Effector memory CD8-positive, alpha-beta T cell (primary cell): ENCODE results near the gene PKIG.
"Not testable (repeated sequence)": the region's sequence is repeated elsewhere in the genome, so short reads cannot be mapped to it uniquely, and the experiment has no call there.

Experiments used
- ATAC-seq: fragments of 150-1000 bp; cut with Tn5 transposase; replicated peaks from 2 replicates; pipeline ENCODE4 v1.10.0; 2021; ENCODE audit warnings: mild to moderate bottlenecking, moderate library complexity
- DNase-seq, 3 experiments: peaks; one replicate each; pipeline ENCODE4 v3.0.0; 2021
- H3K27ac Mint-ChIP-seq, 2 donors: one replicate each; pipeline ENCODE4 v1.8.0; 2022; ENCODE audit warnings: mild to moderate bottlenecking in 2 of 2, mixed read lengths in 2 of 2, moderate library complexity in 2 of 2
- H3K27me3 Mint-ChIP-seq, 2 donors: one replicate each; pipeline ENCODE4 v1.8.0; 2022; ENCODE audit warnings: mixed read lengths in 2 of 2
- H3K36me3 Mint-ChIP-seq: one replicate; pipeline ENCODE4 v1.8.0; 2022; ENCODE audit warnings: mild to moderate bottlenecking, moderate library complexity, mixed read lengths; ENCODE audit not compliant: insufficient read depth
- H3K4me1 Mint-ChIP-seq, 2 donors: one replicate each; pipeline ENCODE4 v1.8.0; 2022; ENCODE audit warnings: low read depth in 2 of 2, mixed read lengths in 2 of 2
- H3K4me3 Mint-ChIP-seq, 2 donors: one replicate each; pipeline ENCODE4 v1.8.0; 2022; ENCODE audit warnings: mild to moderate bottlenecking in 2 of 2, mixed read lengths in 2 of 2, moderate library complexity in 2 of 2
- H3K9me3 Mint-ChIP-seq, 2 donors: one replicate each; pipeline ENCODE4 v1.8.0; 2022; ENCODE audit warnings: mixed read lengths in 2 of 2

PKIG gene

DNA sequence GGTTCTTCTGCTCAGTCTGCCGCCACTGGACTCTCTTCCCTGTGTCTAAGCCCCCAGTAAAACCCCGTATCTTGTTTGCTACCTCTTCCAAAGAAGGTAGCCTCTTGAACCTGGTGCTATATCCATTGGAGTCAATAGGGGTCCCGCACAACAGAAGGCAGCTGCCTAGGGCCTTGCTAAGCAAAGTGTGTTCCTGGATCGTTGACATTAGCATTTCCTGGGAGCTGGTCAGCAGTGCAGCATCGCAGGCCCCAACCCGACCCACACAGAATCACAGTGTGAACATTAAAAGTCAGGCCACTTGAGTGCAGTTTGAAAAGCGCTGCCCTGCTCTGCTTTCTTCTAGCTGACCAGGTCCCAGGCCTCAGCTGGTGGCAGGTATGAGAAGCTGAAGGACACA is 66.2 kb downstream of the PKIG start:
- ATAC-seq (no peak), DNase-seq (no peak)
- Mint-ChIP-seq H3K4me3 (peak overlapping the region; percentile 86 to 90), H3K4me1 (peaks cover 65 to 75% of the 10 kb centered on the region in 2 donors), H3K27me3 (no peaks in the 10 kb centered on the region), H3K36me3 (peaks cover 9% of the 10 kb centered on the region), H3K9me3 (no peaks in the 10 kb centered on the region), H3K27ac (peak overlapping the region; percentile 92 to 98)

- Mint-ChIP-seq H3K27ac (peak overlapping the region; percentile 92 to 98), H3K9me3 (no peaks in the 10 kb centered on the region), H3K27me3 (no peaks in the 10 kb centered on the region), H3K4me1 (peaks cover 63 to 72% of the 10 kb centered on the region in 2 donors), H3K36me3 (peaks cover 9% of the 10 kb centered on the region), H3K4me3 (peak overlapping the region; percentile 86 to 90)
- DNase-seq = no peak
- ATAC-seq = no peak
These were observed 66.7 kb downstream of the PKIG start for GRCh38 chr20:44649126-44649525.

DNA sequence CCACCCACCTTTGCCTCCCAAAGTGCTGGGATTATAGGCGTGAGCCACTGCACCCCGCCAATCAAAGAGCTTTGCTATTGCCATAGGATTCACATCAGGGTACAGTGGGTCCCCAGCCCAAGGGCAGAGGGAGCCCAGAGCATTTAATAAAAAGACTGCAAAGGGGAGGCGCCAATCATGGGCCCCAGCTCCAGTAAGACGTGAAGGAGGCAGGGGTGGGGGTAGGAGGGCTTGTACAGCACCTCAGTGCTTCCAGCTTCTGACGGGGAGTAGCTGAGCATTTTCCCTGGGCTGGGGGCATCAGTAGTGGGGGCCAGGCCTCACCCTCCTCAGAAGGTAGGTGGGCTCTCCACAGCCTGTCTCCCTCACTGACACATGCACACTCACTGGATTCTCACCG is 67.6 kb downstream of the PKIG start:
- no peaks in the 10 kb centered on the region for H3K27me3 Mint-ChIP-seq
- DNase-seq (no peak), ATAC-seq (no peak)
- peaks cover 4% of the 10 kb centered on the region for H3K36me3 Mint-ChIP-seq
- H3K9me3 Mint-ChIP-seq = no peaks in the 10 kb centered on the region
- peaks cover 54 to 63% of the 10 kb centered on the region in 2 donors for H3K4me1 Mint-ChIP-seq
- H3K27ac Mint-ChIP-seq = peak overlapping the region; percentile 92 to 98
- peak overlapping the region; percentile 86 to 90 for H3K4me3 Mint-ChIP-seq

- no peaks in the 10 kb centered on the region for H3K27me3 Mint-ChIP-seq
- peaks cover 3% of the 10 kb centered on the region for H3K36me3 Mint-ChIP-seq
- H3K4me1 Mint-ChIP-seq = peaks cover 53 to 60% of the 10 kb centered on the region in 2 donors
- peak overlapping the region; percentile 86 to 90 for H3K4me3 Mint-ChIP-seq
- H3K9me3 Mint-ChIP-seq = no peaks in the 10 kb centered on the region
- peak overlapping the region; percentile 92 to 98 for H3K27ac Mint-ChIP-seq
- DNase-seq (peak; percentile 17 to 44 (median 26)), ATAC-seq (peak; percentile 48)
These were observed 68.5 kb downstream of the PKIG start for GRCh38 chr20:44650771-44651433.

- Mint-ChIP-seq H3K4me1 (peaks cover 48 to 55% of the 10 kb centered on the region in 2 donors), H3K9me3 (no peaks in the 10 kb centered on the region), H3K27ac (peak overlapping the region; percentile 92 to 98), H3K4me3 (peak overlapping the region; percentile 86 to 90), H3K36me3 (peaks cover 3% of the 10 kb centered on the region), H3K27me3 (no peaks in the 10 kb centered on the region)
- ATAC-seq = no peak
- DNase-seq = no peak
These were observed 69.0 kb downstream of the PKIG start for GRCh38 chr20:44651434-44651683.

- H3K9me3 Mint-ChIP-seq = no peaks in the 10 kb centered on the region
- H3K4me3 Mint-ChIP-seq = peak within 1 kb of the TSS; percentile 86 to 90
- peak within 1 kb of the TSS; percentile 92 to 98 for H3K27ac Mint-ChIP-seq
- peaks cover 3% of the 10 kb centered on the region for H3K36me3 Mint-ChIP-seq
- H3K4me1 Mint-ChIP-seq = peaks cover 43 to 50% of the 10 kb centered on the region in 2 donors
- ATAC-seq (peak; percentile 68), DNase-seq (peak; percentile 32 to 45 (median 42))
- H3K27me3 Mint-ChIP-seq = no peaks in the 10 kb centered on the region
These were observed 69.5 kb downstream of the PKIG start, which contains the start of gene ADA for GRCh38 chr20:44651684-44652423. ADA (minus strand) TSS chr20:44651699; CDS start chr20:44651607, 92 bp downstream.

DNA sequence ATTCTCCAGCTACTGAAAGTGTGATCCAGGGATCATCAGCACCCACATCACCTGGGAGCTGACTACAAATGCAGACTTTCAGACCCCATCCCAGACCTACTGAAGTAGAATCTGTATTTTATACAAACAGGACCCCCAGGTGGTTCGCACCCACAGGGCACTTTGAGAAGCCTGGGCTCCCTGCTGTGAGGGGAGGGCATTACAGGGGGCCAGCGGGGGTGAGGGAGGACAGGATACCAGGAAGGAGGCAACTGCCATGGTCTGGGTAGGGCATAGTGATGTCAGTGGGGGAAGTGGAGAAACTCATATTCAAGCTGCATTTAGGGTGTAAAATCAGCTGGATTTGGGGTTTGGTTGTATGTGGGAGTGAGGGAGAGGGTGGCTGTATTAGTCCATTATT is 71.2 kb downstream of the PKIG start:
- no peak for DNase-seq
- peaks cover 3% of the 10 kb centered on the region for H3K36me3 Mint-ChIP-seq
- peaks cover 35 to 39% of the 10 kb centered on the region in 2 donors for H3K4me1 Mint-ChIP-seq
- no peak for ATAC-seq
- peak overlapping the region; percentile 11 to 86 for H3K4me3 Mint-ChIP-seq
- H3K27me3 Mint-ChIP-seq = no peaks in the 10 kb centered on the region
- H3K27ac Mint-ChIP-seq = peak overlapping the region; percentile 13 to 98
- H3K9me3 Mint-ChIP-seq = peaks cover 0 to 3% of the 10 kb centered on the region in 2 donors

GRCh38 chr20:44654210-44654609 is 71.8 kb downstream of the PKIG start:
- H3K36me3 Mint-ChIP-seq, H3K27ac Mint-ChIP-seq, H3K4me3 Mint-ChIP-seq, H3K27me3 Mint-ChIP-seq, DNase-seq, H3K9me3 Mint-ChIP-seq, ATAC-seq: not testable (repeated sequence)
- peaks cover 29 to 33% of the 10 kb centered on the region in 2 donors for H3K4me1 Mint-ChIP-seq

- Mint-ChIP-seq H3K9me3 (peaks cover 0 to 3% of the 10 kb centered on the region in 2 donors), H3K36me3 (peaks cover 3% of the 10 kb centered on the region), H3K4me3 (no peak overlapping the region), H3K4me1 (peaks cover 16 to 19% of the 10 kb centered on the region in 2 donors), H3K27me3 (no peaks in the 10 kb centered on the region), H3K27ac (peak overlapping the region in 1 of 2 donors; percentile 16)
- no peak for DNase-seq
- ATAC-seq = no peak
These were observed 74.1 kb downstream of the PKIG start for GRCh38 chr20:44656448-44656847.

DNA sequence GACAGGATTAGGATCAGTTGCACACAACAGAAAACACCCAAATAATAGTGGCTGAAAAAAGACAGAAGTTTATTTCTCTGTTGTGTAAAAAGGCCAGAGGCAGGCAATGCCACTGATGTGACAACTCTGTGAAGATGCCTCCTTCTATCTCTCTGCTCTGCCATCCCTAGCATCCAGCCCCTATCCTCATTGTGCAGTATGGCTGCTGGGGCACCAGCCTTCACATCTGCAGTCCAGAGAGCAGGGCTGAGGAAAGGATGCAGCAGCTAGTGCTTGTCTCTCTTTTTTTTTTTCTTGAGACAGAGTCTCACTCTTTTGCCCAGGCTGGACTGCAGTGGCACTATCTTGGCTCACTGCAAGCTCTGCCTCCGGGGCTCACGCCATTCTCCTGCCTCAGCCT is 75.5 kb downstream of the PKIG start:
- no peak overlapping the region for H3K4me3 Mint-ChIP-seq
- H3K27ac Mint-ChIP-seq = peak overlapping the region in 1 of 2 donors; percentile 62
- DNase-seq (no peak), ATAC-seq (no peak)
- H3K4me1 Mint-ChIP-seq = peaks cover 15 to 17% of the 10 kb centered on the region in 2 donors
- peaks cover 3% of the 10 kb centered on the region for H3K36me3 Mint-ChIP-seq
- no peaks in the 10 kb centered on the region for H3K27me3 Mint-ChIP-seq
- peaks cover 0 to 3% of the 10 kb centered on the region in 2 donors for H3K9me3 Mint-ChIP-seq

GRCh38 chr20:44658810-44659209 is 76.4 kb downstream of the PKIG start:
- Mint-ChIP-seq H3K4me1 (peaks cover 6 to 9% of the 10 kb centered on the region in 2 donors), H3K4me3 (no peak overlapping the region), H3K9me3 (peaks cover 0 to 3% of the 10 kb centered on the region in 2 donors), H3K36me3 (peaks cover 3% of the 10 kb centered on the region), H3K27ac (no peak overlapping the region), H3K27me3 (no peaks in the 10 kb centered on the region)
- no peak for ATAC-seq
- DNase-seq = no peak

DNA sequence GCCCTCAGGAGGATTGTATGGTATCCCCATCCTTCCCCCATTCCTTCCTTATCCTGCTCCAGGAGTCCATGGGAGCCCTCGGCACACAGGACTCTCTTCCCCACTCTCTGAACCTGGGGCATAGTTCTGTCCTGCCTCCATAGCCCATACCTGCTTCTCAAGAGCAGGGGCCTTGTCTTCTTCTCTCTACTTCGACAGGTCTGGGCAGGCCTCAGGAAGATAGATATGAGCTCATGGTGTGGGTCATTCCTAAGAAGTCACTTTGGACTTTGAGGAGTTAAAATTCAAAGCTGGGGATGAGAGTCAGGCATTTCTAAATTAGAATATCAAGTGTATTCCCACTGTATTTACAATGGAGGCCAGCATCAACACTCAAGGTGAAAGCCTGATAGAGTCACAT is 77.6 kb downstream of the PKIG start:
- peaks cover 9 to 11% of the 10 kb centered on the region in 2 donors for H3K4me1 Mint-ChIP-seq
- peaks cover 3% of the 10 kb centered on the region for H3K36me3 Mint-ChIP-seq
- no peaks in the 10 kb centered on the region for H3K27me3 Mint-ChIP-seq
- no peak overlapping the region for H3K4me3 Mint-ChIP-seq
- peaks cover 0 to 3% of the 10 kb centered on the region in 2 donors for H3K9me3 Mint-ChIP-seq
- ATAC-seq = no peak
- H3K27ac Mint-ChIP-seq = no peak overlapping the region
- DNase-seq = no peak

DNA sequence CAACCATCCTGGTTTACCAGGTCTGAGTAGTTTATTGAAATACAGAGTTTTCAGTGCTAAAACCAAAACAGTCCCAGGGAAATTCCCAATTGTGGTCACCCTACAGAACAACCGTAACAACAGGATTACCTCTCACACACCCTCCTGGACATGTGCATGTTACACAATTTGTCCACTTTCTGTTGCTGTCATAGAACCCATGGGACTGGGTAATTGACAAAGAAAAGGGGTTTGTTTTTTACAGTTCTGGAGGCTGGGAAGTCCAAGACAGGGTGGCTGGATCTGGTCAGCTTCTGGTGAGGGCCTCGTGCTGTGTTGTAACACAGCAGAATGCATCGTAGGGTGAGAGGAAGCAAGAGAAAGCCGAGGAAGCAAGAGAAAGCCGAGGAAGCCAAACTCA is 78.2 kb downstream of the PKIG start:
- no peak for ATAC-seq
- H3K4me1 Mint-ChIP-seq = peaks cover 9 to 11% of the 10 kb centered on the region in 2 donors
- no peak for DNase-seq
- no peaks in the 10 kb centered on the region for H3K27me3 Mint-ChIP-seq
- H3K4me3 Mint-ChIP-seq = no peak overlapping the region
- H3K36me3 Mint-ChIP-seq = peaks cover 3% of the 10 kb centered on the region
- peaks cover 0 to 3% of the 10 kb centered on the region in 2 donors for H3K9me3 Mint-ChIP-seq
- peak overlapping the region in 1 of 2 donors; percentile 20 for H3K27ac Mint-ChIP-seq

- H3K9me3 Mint-ChIP-seq = peaks cover 0 to 3% of the 10 kb centered on the region in 2 donors
- DNase-seq (no peak), ATAC-seq (no peak)
- peak overlapping the region; percentile 44 to 90 for H3K27ac Mint-ChIP-seq
- peaks cover 7 to 17% of the 10 kb centered on the region in 2 donors for H3K4me1 Mint-ChIP-seq
- H3K27me3 Mint-ChIP-seq = no peaks in the 10 kb centered on the region
- peaks cover 3% of the 10 kb centered on the region for H3K36me3 Mint-ChIP-seq
- no peak overlapping the region for H3K4me3 Mint-ChIP-seq
These were observed 79.9 kb downstream of the PKIG start for GRCh38 chr20:44662261-44662660.
